Loucy (cell line): ENCODE results near the gene ADAM22.

Experiments
- H2AFZ ChIP-seq: fragments of 200-600 bp; sonication (generic); 2 replicates; pipeline ENCODE4 v1.6.0; 2016; ENCODE audit warnings: antibody characterized with exemption, mild to moderate bottlenecking, low read length, moderate library complexity
- H3F3A ChIP-seq: fragments of 200-600 bp; 2 replicates; pipeline ENCODE4 v1.6.0; 2016; ENCODE audit warnings: antibody characterized with exemption, low read depth, mild to moderate bottlenecking
- H3K27me3 ChIP-seq: fragments of 200-600 bp; sonication (generic); 2 replicates; pipeline ENCODE4 v1.6.1; 2014; ENCODE audit warnings: low read length, mild to moderate bottlenecking; ENCODE audit not compliant: insufficient read depth, poor library complexity, severe bottlenecking
- H3K36me3 ChIP-seq: fragments of 200-600 bp; sonication (generic); 2 replicates; pipeline ENCODE4 v1.6.1; 2016; ENCODE audit warnings: low read length; ENCODE audit not compliant: insufficient read depth
- H3K4me1 ChIP-seq: fragments of 200-600 bp; sonication (generic); 2 replicates; pipeline ENCODE4 v1.5.1; 2014; ENCODE audit warnings: low read length, mild to moderate bottlenecking; ENCODE audit not compliant: insufficient read depth, poor library complexity, severe bottlenecking
- H3K4me2 ChIP-seq: fragments of 200-600 bp; sonication (generic); 2 replicates; pipeline ENCODE4 v1.6.0; 2014; ENCODE audit warnings: antibody characterized with exemption, low read length, low read depth, mild to moderate bottlenecking; ENCODE audit not compliant: poor library complexity, severe bottlenecking
- H3K4me3 ChIP-seq: fragments of 200-600 bp; sonication (generic); 2 replicates; pipeline ENCODE4 v1.5.1; 2014; ENCODE audit warnings: low read length, mild to moderate bottlenecking, mixed read lengths; ENCODE audit not compliant: poor library complexity, severe bottlenecking
- H3K79me2 ChIP-seq: fragments of 200-600 bp; sonication (generic); 2 replicates; pipeline ENCODE4 v1.6.1; 2014; ENCODE audit warnings: low read length; ENCODE audit not compliant: insufficient read depth
- H3K9ac ChIP-seq: fragments of 200-600 bp; sonication (generic); 2 replicates; pipeline ENCODE4 v1.6.0; 2014; ENCODE audit warnings: mild to moderate bottlenecking, low read depth, low read length, moderate library complexity; ENCODE audit not compliant: poor library complexity, severe bottlenecking
- H3K9me2 ChIP-seq: fragments of 200-600 bp; sonication (generic); replicated peaks from 2 replicates; pipeline ENCODE4 v1.6.1; 2016; ENCODE audit warnings: low read depth, low read length, mixed read lengths
- H3K9me3 ChIP-seq: fragments of 200-600 bp; sonication (generic); 2 replicates; pipeline ENCODE4 v1.6.1; 2014; ENCODE audit warnings: mild to moderate bottlenecking, antibody characterized with exemption, low read length, low read depth; ENCODE audit not compliant: insufficient read depth
- H4K20me1 ChIP-seq: fragments of 200-600 bp; sonication (generic); 2 replicates; pipeline ENCODE4 v1.6.0; 2014; ENCODE audit warnings: antibody characterized with exemption, low read length, mild to moderate bottlenecking; ENCODE audit not compliant: insufficient read depth, poor library complexity, severe bottlenecking
- CTCF ChIP-seq: fragments of 200-600 bp; sonication (generic); conservative IDR thresholded peaks from 2 replicates; pipeline ENCODE4 v1.5.1; 2014; ENCODE audit warnings: mild to moderate bottlenecking, antibody characterized with exemption, low read length
- EZH2phosphoT487 ChIP-seq: fragments of 200-600 bp; IDR thresholded peaks from 2 replicates; pipeline ENCODE4 v1.6.1; 2018; ENCODE audit warnings: antibody characterized with exemption, mild to moderate bottlenecking, moderate library complexity, borderline replicate concordance

ADAM22 gene

GRCh38 chr7:88072715-88073055 is 138.6 kb downstream of the ADAM22 start:
- H3K4me3 ChIP-seq, result no peak overlapping the region
- no peak overlapping the region for H2AFZ ChIP-seq
- H3K9ac ChIP-seq, result no peak overlapping the region
- H3F3A ChIP-seq, result no peaks in the 10 kb centered on the region
- peaks cover 4% of the 10 kb centered on the region; the same call in 1 of the 2 replicates for H3K36me3 ChIP-seq
- H3K9me2 ChIP-seq, result no peaks in the 10 kb centered on the region
- no peaks in the 10 kb centered on the region for H3K79me2 ChIP-seq
- no peaks in the 10 kb centered on the region for H3K9me3 ChIP-seq
- H4K20me1 ChIP-seq, result no peaks in the 10 kb centered on the region
- no peak overlapping the region for H3K4me2 ChIP-seq
- no peaks in the 10 kb centered on the region for H3K27me3 ChIP-seq
- TF ChIP-seq CTCF, result no peak
- TF ChIP-seq EZH2phosphoT487, result no peak
- H3K4me1 ChIP-seq, result peaks cover 18% of the 10 kb centered on the region

GRCh38 chr7:88073626-88074025 is 139.6 kb downstream of the ADAM22 start:
- no peaks in the 10 kb centered on the region for H3F3A ChIP-seq
- H3K4me3 ChIP-seq, result no peak overlapping the region
- H3K9me3 ChIP-seq, result no peaks in the 10 kb centered on the region
- H2AFZ ChIP-seq, result no peak overlapping the region
- H4K20me1 ChIP-seq, result no peaks in the 10 kb centered on the region
- peaks cover 4% of the 10 kb centered on the region; the same call in 1 of the 2 replicates for H3K36me3 ChIP-seq
- H3K79me2 ChIP-seq, result no peaks in the 10 kb centered on the region
- H3K4me2 ChIP-seq, result no peak overlapping the region
- no peak overlapping the region for H3K9ac ChIP-seq
- H3K27me3 ChIP-seq, result no peaks in the 10 kb centered on the region
- peaks cover 18% of the 10 kb centered on the region for H3K4me1 ChIP-seq
- no peak for TF ChIP-seq EZH2phosphoT487
- TF ChIP-seq CTCF, result no peak
- no peaks in the 10 kb centered on the region for H3K9me2 ChIP-seq

GRCh38 chr7:88075216-88075615 is 141.2 kb downstream of the ADAM22 start:
- H3K4me2 ChIP-seq, result no peak overlapping the region
- no peak overlapping the region for H3K9ac ChIP-seq
- H3K9me3 ChIP-seq, result no peaks in the 10 kb centered on the region
- no peak overlapping the region for H3K4me3 ChIP-seq
- no peaks in the 10 kb centered on the region for H4K20me1 ChIP-seq
- no peak overlapping the region for H2AFZ ChIP-seq
- no peak for TF ChIP-seq EZH2phosphoT487
- TF ChIP-seq CTCF, result no peak
- H3K27me3 ChIP-seq, result no peaks in the 10 kb centered on the region
- H3K79me2 ChIP-seq, result no peaks in the 10 kb centered on the region
- H3F3A ChIP-seq, result no peaks in the 10 kb centered on the region
- peaks cover 18% of the 10 kb centered on the region for H3K4me1 ChIP-seq
- H3K36me3 ChIP-seq, result peaks cover 4% of the 10 kb centered on the region; the same call in 1 of the 2 replicates
- no peaks in the 10 kb centered on the region for H3K9me2 ChIP-seq
